IgD-negative memory B cell (primary cell): ENCODE measurements around the gene KYAT1. TPM values are rescaled to one million over a fixed set of nuclear protein-coding genes. Genes with fewer than 3 reads are reported as not detected.
A peak's percentile ranks its signal among the peaks of the same experiment; 100 is the strongest.
"Not testable (repeated sequence)": the region's sequence is repeated elsewhere in the genome, so short reads cannot be mapped to it uniquely, and the experiment has no call there.

Experiments
- H3K27ac Mint-ChIP-seq, 3 donors: one replicate each; pipeline ENCODE4 v1.8.0; 2020 to 2022; ENCODE audit warnings: mild to moderate bottlenecking in 3 of 3, mixed read lengths in 3 of 3, moderate library complexity in 1 of 3
- H3K27me3 Mint-ChIP-seq: one replicate; pipeline ENCODE4 v1.8.0; 2021; ENCODE audit warnings: mixed read lengths
- H3K36me3 Mint-ChIP-seq: one replicate; pipeline ENCODE4 v1.8.0; 2020; ENCODE audit warnings: mild to moderate bottlenecking, mixed read lengths
- H3K4me1 Mint-ChIP-seq, 3 donors: one replicate each; pipeline ENCODE4 v1.8.0; 2020 to 2022; ENCODE audit warnings: mixed read lengths in 3 of 3, mild to moderate bottlenecking in 1 of 3
- H3K4me3 Mint-ChIP-seq, 4 donors: one replicate each; pipeline ENCODE4 v1.8.0; 2020 to 2022; ENCODE audit warnings: mild to moderate bottlenecking in 4 of 4, mixed read lengths in 4 of 4, moderate library complexity in 3 of 4
- H3K9me3 Mint-ChIP-seq, 3 donors: one replicate each; pipeline ENCODE4 v1.8.0; 2020 to 2021; ENCODE audit warnings: mixed read lengths in 3 of 3, mild to moderate bottlenecking in 1 of 3
- polyA plus RNA-seq: library from polyadenylated mRNA; unstranded; fragments of 300-500 nt; fragmentation: Illumina TruSeq; gene quantifications from one replicate; pipeline ENCODE4 v1.2.3, GENCODE V29; 2021

The KYAT1 gene
- polyA plus RNA-seq, 1 donor from 2014 or later: 11.4 TPM

DNA sequence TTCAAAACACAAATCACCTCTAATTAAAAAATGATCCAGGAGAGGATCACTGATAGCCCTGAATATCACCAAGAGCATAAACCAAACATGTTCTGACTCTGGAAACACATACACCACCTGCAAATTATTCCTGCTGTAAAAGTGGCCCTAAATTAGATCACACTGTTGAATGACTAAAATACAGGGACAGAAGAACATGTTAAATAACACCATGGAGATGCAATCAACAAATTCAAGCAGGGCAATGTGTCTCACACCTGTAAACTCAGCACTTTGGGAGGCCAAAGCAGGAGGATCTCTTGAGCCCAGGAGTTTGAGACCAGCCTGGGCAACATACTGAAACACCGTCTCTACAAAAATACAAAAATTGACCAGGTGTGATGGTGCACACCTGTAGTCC is 33.9 kb downstream of the KYAT1 start:
- H3K4me3 Mint-ChIP-seq: no peak overlapping the region
- no peak overlapping the region for H3K27ac Mint-ChIP-seq
- H3K9me3 Mint-ChIP-seq: peaks cover 0 to 11% (median 6%) of the 10 kb centered on the region in 3 donors

DNA sequence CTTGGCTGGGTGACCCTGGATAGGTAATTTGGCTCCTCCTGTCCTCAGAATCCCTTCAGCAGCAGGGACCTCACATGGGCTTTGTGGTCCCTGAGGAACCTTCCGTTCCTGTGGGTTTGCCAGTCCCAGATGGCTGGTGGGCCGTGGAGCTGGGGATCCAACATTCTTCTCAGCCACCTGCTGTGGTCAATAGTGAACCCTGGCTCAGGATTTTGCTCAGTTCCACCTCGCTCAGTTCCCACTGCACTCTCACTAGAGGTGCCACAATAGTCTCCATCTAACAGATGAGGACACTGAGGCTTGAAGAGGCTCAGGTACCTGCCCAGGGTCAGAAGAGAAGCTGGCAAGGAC is 35.1 kb downstream of the KYAT1 start:
- no peak overlapping the region for H3K27ac Mint-ChIP-seq
- H3K27me3 Mint-ChIP-seq: no peaks in the 10 kb centered on the region
- peaks cover 0 to 11% (median 6%) of the 10 kb centered on the region in 3 donors for H3K9me3 Mint-ChIP-seq
- no peak overlapping the region for H3K4me3 Mint-ChIP-seq
- peaks cover 0 to 3% (median 0%) of the 10 kb centered on the region in 3 donors for H3K4me1 Mint-ChIP-seq
- peaks cover 4% of the 10 kb centered on the region for H3K36me3 Mint-ChIP-seq

More for the DNA sequence above, 33.9 kb downstream of the KYAT1 start:
- no peaks in the 10 kb centered on the region for H3K4me1 Mint-ChIP-seq
- H3K27me3 Mint-ChIP-seq: no peaks in the 10 kb centered on the region
- H3K36me3 Mint-ChIP-seq: peaks cover 4% of the 10 kb centered on the region

DNA sequence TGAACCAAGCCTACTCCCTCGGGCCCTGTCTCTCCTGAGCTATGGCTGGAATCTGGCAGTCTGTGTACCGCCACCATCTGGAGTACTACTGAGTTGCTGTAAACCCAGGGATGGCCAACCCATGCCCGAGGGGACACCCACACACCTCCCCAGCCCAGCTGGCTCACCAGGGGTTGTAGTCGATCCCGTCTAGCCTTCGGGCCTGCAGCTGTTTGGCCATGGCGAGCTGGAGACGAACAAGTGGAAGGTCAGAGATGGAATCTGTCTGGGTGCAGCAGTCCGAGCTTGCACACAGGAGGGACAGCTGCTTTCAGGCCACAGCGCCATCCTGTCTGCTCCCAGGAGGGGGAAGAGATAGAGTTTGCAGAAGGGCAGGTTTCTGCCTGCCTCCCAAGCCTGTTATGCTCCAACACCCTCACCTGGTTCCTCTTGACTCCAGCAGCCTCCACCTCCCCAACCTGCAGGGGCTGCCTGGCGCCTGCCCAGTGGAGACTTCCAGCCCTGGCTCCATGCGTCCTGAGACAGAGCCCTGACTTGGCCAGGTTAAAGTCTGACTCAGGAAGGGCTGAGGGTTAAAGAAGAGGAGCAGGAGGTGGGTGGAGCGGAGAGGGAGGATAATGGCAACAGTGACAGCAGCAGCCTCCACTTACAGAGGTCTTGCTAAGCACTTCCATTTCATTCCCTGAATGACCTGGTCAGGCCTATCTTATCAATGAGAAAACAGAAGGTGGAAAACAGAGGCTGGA is 36.4 kb downstream of the KYAT1 start:
- Mint-ChIP-seq H3K27me3 (no peaks in the 10 kb centered on the region), H3K36me3 (peaks cover 2% of the 10 kb centered on the region), H3K4me1 (peaks cover 0 to 3% (median 0%) of the 10 kb centered on the region in 3 donors), H3K4me3 (no peak overlapping the region), H3K9me3 (no peaks in the 10 kb centered on the region), H3K27ac (no peak overlapping the region)

DNA sequence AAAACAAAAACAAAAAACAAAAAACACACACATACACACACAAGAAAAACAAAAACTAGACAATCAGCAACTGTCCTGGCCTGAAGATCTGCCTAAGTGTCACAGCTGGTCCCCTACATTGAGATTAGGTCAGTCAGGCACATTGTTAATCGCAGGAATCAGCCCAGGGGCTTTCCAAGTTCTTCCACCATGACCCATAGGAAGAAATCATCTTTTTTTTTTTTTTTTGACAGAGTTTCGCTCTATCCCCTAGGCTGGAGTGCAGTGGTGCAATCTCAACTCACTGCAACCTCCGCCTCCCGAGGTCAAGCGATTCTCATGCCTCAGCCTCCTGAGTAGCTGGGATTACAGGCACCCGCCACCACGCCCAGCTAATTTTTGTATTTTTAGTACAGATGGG is 38.6 kb downstream of the KYAT1 start:
- not testable (repeated sequence) for H3K27ac Mint-ChIP-seq, H3K4me3 Mint-ChIP-seq, H3K9me3 Mint-ChIP-seq

DNA sequence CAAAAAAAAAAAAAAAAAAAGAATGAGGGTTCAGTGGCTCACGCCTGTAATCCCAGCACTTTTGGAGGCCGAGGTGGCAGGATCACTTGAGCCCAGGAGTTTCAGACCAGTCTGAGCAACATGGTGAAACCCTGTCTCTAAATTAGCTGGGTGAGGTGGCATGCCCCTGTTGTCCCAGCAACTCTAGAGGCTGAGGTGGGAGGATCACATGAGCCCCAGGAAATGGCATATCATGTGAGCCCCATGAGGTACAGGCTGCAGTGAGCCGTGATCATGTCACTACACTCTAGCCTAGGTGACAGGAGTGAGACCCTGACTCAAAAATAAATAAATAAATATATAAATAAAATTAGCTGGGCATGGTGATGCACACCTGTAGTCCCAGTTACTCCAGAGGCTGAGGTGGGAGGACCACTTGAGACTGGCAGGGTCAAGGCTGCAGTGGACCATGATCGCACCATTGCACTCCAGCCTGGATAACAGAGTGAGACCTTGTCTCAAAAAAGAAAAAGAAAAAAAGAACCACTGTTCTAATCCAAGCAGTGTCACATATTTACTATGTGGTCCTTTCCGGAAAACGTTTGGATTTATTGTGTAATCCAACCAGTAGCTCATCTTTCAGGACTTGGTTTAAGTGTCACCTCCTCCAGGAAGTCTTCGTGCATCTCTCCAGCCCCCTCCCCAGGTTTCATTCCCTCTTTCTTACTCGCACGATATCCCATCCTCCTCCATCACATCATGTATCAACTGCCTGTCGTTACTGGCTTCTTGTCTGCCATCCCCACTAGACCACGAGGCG is 39.9 kb downstream of the KYAT1 start:
- peaks cover 0 to 3% (median 0%) of the 10 kb centered on the region in 3 donors for H3K4me1 Mint-ChIP-seq
- no peak overlapping the region for H3K4me3 Mint-ChIP-seq
- no peaks in the 10 kb centered on the region for H3K27me3 Mint-ChIP-seq
- H3K27ac Mint-ChIP-seq: no peak overlapping the region
- peaks cover 5% of the 10 kb centered on the region for H3K36me3 Mint-ChIP-seq
- no peaks in the 10 kb centered on the region for H3K9me3 Mint-ChIP-seq

More for the DNA sequence above, 38.6 kb downstream of the KYAT1 start:
- not testable (repeated sequence) for H3K36me3 Mint-ChIP-seq, H3K27me3 Mint-ChIP-seq, H3K4me1 Mint-ChIP-seq

DNA sequence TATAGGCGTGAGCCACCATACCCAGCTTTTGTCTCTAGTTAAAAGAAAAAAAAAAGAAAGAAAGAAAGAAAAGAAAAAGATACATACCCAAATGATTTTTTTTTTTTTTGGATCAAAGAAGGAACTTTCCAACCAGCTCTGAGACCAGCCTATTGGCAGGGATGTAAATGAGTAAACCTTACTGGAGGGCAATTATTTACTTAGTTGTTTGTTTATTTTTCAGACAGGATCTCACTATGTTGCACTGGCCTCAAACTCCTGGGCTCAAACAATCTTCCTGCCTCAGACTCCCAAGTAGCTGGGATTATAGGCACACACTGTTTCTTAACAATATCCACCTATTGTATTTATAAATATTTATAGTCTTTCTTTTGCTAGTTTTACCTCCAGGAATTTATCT is 41.2 kb downstream of the KYAT1 start:
- no peak overlapping the region for H3K27ac Mint-ChIP-seq
- H3K9me3 Mint-ChIP-seq: no peaks in the 10 kb centered on the region
- H3K36me3 Mint-ChIP-seq: peaks cover 5% of the 10 kb centered on the region
- no peaks in the 10 kb centered on the region for H3K27me3 Mint-ChIP-seq
- peaks cover 0 to 3% (median 2%) of the 10 kb centered on the region in 3 donors for H3K4me1 Mint-ChIP-seq
- no peak overlapping the region for H3K4me3 Mint-ChIP-seq

DNA sequence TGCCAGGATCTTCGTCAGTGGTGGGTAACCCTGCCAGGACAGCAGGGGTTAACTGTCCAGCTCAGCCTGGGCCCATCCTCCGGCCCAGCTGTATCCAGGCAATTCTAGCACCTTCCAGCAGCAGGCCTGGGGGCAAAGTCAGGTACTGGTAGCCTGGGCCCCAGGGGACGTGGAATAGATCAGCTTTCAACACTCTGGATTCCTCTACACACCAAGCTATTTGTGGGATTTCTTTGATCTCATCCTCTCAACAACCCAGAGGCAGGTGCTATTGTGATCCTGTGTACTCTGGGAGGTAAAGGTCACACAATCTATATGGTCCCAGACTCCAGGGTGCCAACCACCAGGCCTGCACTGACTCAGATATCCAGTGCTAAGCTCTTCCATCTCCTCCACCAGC is 43.4 kb downstream of the KYAT1 start:
- H3K4me3 Mint-ChIP-seq: no peak overlapping the region
- H3K36me3 Mint-ChIP-seq: peaks cover 5% of the 10 kb centered on the region
- no peaks in the 10 kb centered on the region for H3K27me3 Mint-ChIP-seq
- H3K4me1 Mint-ChIP-seq: peaks cover 0 to 3% (median 2%) of the 10 kb centered on the region in 3 donors
- H3K27ac Mint-ChIP-seq: no peak overlapping the region
- H3K9me3 Mint-ChIP-seq: no peaks in the 10 kb centered on the region

DNA sequence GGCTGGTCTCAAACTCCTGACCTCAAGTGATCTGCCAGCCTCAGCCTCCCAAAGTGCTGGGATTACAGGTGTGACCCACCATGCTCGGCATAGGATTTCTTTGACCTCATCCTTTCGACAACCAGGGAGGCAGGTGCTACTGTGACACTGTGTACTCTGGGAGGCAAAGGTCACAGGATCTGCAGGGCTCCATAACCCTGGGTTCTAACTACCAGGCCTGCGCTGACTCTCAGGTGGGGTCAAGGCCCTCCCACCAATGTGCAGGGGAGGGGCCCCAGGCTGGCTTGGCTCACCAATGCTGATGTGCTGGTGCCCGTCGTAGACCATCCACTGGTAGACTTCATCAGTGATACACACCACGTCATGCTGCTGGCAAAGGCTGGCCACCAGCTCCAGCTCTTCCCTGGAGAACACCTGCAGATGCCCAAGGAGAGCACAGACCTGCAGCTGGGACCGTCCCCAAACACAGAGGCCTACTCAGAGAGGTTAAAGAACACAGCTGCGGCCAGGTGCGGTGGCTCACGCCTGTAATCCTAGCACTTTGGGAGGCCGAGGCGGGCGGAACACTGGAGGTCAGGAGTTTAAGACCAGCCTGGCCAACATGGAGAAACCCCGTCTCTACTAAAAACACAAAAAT is 45.1 kb downstream of the KYAT1 start:
- Mint-ChIP-seq H3K36me3 (peaks cover 5% of the 10 kb centered on the region), H3K9me3 (no peaks in the 10 kb centered on the region), H3K27me3 (no peaks in the 10 kb centered on the region), H3K27ac (no peak overlapping the region), H3K4me1 (peaks cover 0 to 2% (median 0%) of the 10 kb centered on the region in 3 donors), H3K4me3 (no peak overlapping the region)

DNA sequence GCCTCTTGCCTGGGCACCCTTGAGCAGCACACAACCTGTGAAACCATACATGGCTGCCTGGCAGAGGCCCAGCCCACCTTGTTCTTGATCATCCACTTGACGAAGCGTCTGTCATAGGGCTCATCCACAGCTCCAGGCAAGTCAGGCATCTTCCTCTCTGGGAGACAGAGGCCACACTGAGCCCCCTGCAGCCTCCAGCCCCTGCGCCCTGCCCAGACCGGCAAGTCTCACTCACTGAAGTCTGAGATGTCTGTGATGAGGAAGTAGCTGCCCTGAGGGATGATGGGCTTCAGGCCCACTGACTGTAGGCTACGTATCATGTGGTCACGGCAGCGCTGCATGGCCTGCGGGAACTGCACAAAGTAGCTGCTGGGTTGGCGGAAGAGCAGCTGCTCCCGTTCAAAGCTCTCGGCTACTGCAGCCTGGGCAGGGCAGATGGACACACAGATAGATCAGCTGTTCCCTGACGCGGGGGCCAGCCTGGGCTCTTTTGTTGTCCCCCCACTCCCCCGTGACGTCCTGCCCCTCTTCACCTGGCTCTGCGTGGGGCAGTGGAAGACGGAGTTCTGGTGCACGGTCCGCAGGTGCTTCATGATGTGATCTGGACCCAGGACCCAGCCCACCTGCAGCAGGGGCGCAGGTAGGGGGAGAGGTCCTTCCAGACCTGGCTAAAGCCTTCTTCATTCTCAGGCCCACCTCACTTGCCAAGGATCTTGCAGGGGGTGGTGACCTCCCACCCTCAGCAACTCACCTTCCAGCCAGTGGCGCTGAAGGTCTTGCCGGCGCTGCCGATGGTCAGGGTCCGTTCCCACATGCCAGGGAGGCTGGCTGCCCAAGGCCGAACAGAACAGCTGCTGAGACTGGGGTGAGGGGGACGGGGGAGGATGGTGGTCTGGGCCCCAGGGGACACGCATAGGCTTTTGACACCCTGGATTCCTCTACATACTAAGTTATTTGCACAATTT is 46.2 kb downstream of the KYAT1 start:
- Mint-ChIP-seq H3K9me3 (no peaks in the 10 kb centered on the region), H3K36me3 (peaks cover 3% of the 10 kb centered on the region), H3K4me1 (peaks cover 0 to 2% (median 0%) of the 10 kb centered on the region in 3 donors), H3K27ac (no peak overlapping the region), H3K4me3 (no peak overlapping the region), H3K27me3 (no peaks in the 10 kb centered on the region)

DNA sequence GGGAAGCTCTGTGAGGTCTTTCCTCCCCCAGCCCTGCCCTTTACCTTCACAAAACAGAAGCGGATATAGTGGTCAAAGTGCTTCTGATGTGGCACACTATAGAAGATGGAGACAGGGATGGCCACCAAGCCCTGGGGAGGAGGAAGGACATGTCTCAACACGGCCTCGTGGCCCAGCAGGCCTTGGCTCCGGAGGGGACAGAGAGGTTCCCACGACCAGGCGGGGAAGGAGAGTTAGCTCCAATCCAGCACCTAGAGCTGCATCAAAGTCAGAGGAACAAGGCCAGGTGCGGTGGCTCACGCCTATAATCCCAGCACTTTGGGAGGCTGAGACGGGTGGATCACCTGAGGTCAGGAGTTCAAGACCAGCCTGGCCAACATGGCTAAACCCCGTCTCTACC is 48.1 kb downstream of the KYAT1 start:
- Mint-ChIP-seq H3K36me3 (peaks cover 3% of the 10 kb centered on the region), H3K27me3 (no peaks in the 10 kb centered on the region), H3K9me3 (no peaks in the 10 kb centered on the region), H3K27ac (no peak overlapping the region), H3K4me1 (peaks cover 7 to 10% (median 8%) of the 10 kb centered on the region in 3 donors), H3K4me3 (no peak overlapping the region)

DNA sequence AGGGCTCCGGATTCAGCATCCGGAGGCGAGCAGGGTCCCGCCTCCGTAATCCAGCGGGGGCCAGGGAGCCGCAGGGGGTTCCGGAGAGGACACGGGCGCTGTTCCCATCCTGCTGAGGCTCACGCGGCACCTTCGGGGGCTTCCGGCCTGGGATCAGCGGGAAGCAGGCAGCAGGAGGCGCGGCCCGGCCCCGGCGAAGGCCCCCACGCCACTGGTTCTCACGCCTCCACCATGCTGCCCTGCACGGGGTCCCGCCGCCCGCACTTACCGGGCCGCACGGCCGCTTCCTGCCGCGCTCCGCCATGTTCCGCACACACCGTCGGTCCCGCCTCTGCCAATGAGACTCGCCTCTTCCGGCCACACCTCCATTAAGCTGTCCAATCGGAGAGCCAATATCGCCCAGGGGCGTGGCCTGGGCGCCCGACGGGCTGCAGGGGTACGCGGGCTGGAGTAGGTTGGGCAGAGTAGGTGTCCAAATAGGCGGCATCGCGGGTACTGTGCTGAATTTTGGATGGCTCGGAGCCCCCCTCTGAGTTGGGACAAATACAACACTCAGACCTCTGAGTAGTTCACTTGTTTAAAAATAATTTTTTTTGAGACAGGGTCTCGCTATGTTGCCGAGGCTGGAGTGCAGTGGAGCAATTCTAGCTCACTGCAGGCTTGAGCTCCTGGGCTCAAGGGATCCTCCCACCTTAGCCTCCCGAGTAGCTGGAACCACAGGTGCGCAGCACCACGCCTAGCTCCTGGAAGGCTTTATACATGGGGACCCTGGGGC is 52.1 kb downstream of the KYAT1 start, which contains the start of gene SPOUT1:
TSS of gene SPOUT1 (minus strand) at position 318 of the 775 bp plus-strand sequence. CDS start at position 304, 14 bp downstream.
- peak within 1 kb of the TSS; percentile 91 to 99 (median 94) for H3K4me3 Mint-ChIP-seq
- H3K27me3 Mint-ChIP-seq: no peaks in the 10 kb centered on the region
- no peaks in the 10 kb centered on the region for H3K36me3 Mint-ChIP-seq
- peaks cover 8 to 13% (median 12%) of the 10 kb centered on the region in 3 donors for H3K4me1 Mint-ChIP-seq
- H3K9me3 Mint-ChIP-seq: no peaks in the 10 kb centered on the region
- peak within 1 kb of the TSS; percentile 51 to 72 (median 69) for H3K27ac Mint-ChIP-seq

DNA sequence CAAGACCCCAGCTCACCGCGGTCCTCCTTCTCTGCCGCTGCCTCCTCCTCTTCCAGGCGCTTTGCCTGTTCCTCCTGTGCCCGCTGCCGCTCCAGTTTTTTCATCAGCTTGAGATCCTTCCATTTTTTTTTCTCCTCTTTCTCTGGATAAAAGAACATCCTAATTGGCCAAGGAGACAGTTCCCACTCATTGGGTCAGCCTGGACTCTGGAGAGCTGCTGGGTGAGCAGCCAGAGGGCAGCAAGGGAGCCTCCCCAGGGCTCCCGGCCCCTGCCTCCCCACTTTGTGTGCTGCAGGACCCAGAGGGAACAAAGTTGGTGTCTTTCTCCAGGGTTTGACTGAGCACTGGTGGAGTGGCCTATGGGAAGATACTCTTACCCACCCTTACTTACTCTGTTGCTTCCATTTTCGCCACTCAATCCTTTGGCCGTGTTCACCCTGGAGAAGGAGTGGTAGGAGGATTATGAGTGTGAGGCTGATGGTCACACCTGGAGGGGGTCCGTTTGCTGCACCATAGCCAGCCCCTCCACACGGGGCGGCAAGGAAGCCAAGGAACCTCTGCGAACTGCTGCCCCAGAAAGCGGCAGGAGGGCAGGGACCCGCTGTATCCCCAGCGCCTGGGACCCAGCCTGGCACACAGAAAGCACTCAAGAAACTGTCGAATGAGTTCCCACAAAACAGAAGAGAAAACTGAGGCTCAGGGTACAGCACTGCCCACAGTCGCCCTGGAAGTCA is 52.9 kb downstream of the KYAT1 start:
- H3K4me1 Mint-ChIP-seq: peaks cover 8 to 13% (median 12%) of the 10 kb centered on the region in 3 donors
- H3K27me3 Mint-ChIP-seq: no peaks in the 10 kb centered on the region
- no peaks in the 10 kb centered on the region for H3K36me3 Mint-ChIP-seq
- peak overlapping the region; percentile 91 to 99 (median 94) for H3K4me3 Mint-ChIP-seq
- H3K9me3 Mint-ChIP-seq: no peaks in the 10 kb centered on the region
- peak overlapping the region in 2 of 3 donors; percentile 69 to 72 for H3K27ac Mint-ChIP-seq

DNA sequence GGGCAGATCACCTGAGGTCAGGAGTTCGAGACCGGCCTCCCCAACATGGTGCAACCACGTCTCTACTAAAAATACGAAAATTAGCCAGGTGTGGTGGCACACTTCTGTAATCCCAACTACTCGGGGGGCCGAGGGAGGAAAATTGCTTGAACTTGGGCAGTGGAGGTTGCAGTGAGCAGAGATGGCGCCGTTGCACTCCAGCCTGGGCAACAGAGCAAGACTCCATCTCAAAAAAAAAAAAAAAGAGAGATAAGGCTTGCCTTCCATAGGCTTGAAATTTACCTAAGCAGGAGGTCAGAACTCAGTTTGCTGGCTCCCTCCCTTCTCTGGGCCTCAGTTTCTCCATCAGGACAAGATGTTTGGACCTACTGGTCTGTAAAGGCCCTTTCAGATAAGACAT is 53.5 kb downstream of the KYAT1 start:
- Mint-ChIP-seq H3K27ac (peak overlapping the region in 2 of 3 donors; percentile 69 to 72), H3K4me3 (peak overlapping the region; percentile 91 to 99 (median 94)), H3K27me3 (no peaks in the 10 kb centered on the region), H3K9me3 (no peaks in the 10 kb centered on the region), H3K36me3 (no peaks in the 10 kb centered on the region), H3K4me1 (peaks cover 8 to 13% (median 12%) of the 10 kb centered on the region in 3 donors)
